Uterus (tissue), 2 donors: ENCODE data around the gene TLE5.

Experiments used
- CTCF ChIP-seq, 4 experiments: fragments of 200-600 bp in 2 of 4; fragments of 450-650 bp in 2 of 4; sonication (generic) in 2 of 4; IDR thresholded peaks; one replicate each; pipeline ENCODE4 v1.5.1; 2016 to 2019; ENCODE audit warnings: antibody characterized with exemption in 4 of 4, mild to moderate bottlenecking in 2 of 4, moderate library complexity in 1 of 4
- POLR2A ChIP-seq, 2 donors: fragments of 450-650 bp; IDR thresholded peaks; one replicate each; pipeline ENCODE4 v1.6.1; 2016; ENCODE audit warnings: antibody characterized with exemption in 2 of 2, mild to moderate bottlenecking in 1 of 2, moderate library complexity in 1 of 2

GRCh38 chr19:3049089-3049488 lies 13.2 kb downstream of the TLE5 start:
- no peak for TF ChIP-seq POLR2A (IDR thresholded peaks at IDR 0.05)
- no peak for TF ChIP-seq CTCF (IDR thresholded peaks at IDR 0.05)
